Right cardiac atrium (tissue), 5 donors: ENCODE measurements around the gene KHDC1. TPM values are rescaled to one million over a fixed set of nuclear protein-coding genes. Genes with fewer than 3 reads are reported as not detected.
"Not testable (repeated sequence)": the region's sequence is repeated elsewhere in the genome, so short reads cannot be mapped to it uniquely, and the experiment has no call there.

Experiments
- ATAC-seq, 2 donors: fragments of 200-7000 bp; cut with Tn5 transposase; one replicate each; pipeline versions ENCODE4 v1.8.0 to v1.9.1; 2020; ENCODE audit warnings: moderate library complexity in 2 of 2, mild to moderate bottlenecking in 1 of 2
- DNase-seq, 3 donors: peaks; one replicate each; pipeline ENCODE4 v3.0.0-alpha.2; 2020
- H3K27ac ChIP-seq: one replicate; pipeline ENCODE4 v1.5.1; 2013; ENCODE audit warnings: mild to moderate bottlenecking, low read length, control low read depth, moderate library complexity
- H3K27me3 ChIP-seq: one replicate; pipeline ENCODE4 v1.6.1; 2013; ENCODE audit not compliant: control insufficient read depth, insufficient read depth
- H3K4me1 ChIP-seq: one replicate; pipeline ENCODE4 v1.6.1; 2013; ENCODE audit warnings: low read length; ENCODE audit not compliant: control insufficient read depth, insufficient read depth
- H3K4me3 ChIP-seq: one replicate; pipeline ENCODE4 v1.5.1; 2013; ENCODE audit warnings: low read length, control low read depth
- H3K9me3 ChIP-seq: one replicate; pipeline ENCODE4 v1.6.1; 2013; ENCODE audit warnings: low read length; ENCODE audit not compliant: control insufficient read depth
- WGBS: extraction: QIAGEN DNeasy Blood & Tissue Kit; methylation state at CpG from one replicate; pipeline ENCODE4 v1.1.7; 2013; 5-methylcytosine and 5-hydroxymethylcytosine counted together
- intact Hi-C, 4 donors: fragments of 100-400 bp; cut with DNase I; formaldehyde crosslinking; loops; one replicate each; pipeline versions ENCODE4 v1.11.0 to v1.14.0; 2022 to 2023
- polyA plus RNA-seq: library from polyadenylated mRNA; stranded (reverse); fragments of 200-250 nt; gene quantifications from one replicate; pipeline ENCODE4 v1.2.3, GENCODE V29; 2013
- total RNA-seq, 4 donors: library from RNA; stranded (reverse); fragmentation: NEBNext Ultra II Directional; extraction: Animal tissue kit (Norgen Biotek cat#: 25700); gene quantifications; one replicate each; pipeline ENCODE4 v1.2.1, GENCODE V29; 2021
- donor health status: healthy with polysubstance abuse.
- donor health status: DM: no; HTN: yes; CAD: no.
- donor health status: DM: no; HTN: no; CAD: no.
- donor health status: DM: no; HTN: yes; CAD: no; lungs with severe emphysema.
- donor health status: DM: yes; HTN: yes; CAD: no.

Gene KHDC1
- total and polyA plus RNA-seq, 5 donors = 1.4 to 6.8 (median 4.2) TPM

DNA sequence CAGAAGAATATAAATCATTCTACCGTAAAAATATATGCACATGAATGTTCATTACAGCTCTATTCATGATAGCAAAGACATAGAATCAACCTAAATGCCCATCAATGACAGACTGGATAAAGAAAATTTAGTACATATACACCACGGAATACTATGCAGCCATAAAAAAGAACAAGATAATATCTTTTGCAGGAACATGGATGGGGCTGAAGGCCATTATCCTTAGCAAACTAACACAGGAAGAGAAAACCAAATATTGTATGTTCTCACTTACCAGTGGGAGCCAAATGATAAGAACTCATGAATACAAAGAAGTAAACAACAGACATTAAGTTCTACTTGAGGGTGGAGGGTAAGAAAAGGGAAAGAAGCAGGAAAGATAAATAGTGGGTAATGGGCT lies 46.1 kb downstream of the KHDC1 start:
- WGBS = 94% methylated on average over 2 of the region's 2 CpGs
- no peaks in the 10 kb centered on the region for H3K4me1 ChIP-seq
- DNase-seq (no peak), ATAC-seq (no peak)
- H3K9me3 ChIP-seq = no peaks in the 10 kb centered on the region
- no peak overlapping the region for H3K4me3 ChIP-seq
- H3K27ac ChIP-seq = no peak overlapping the region
- H3K27me3 ChIP-seq = no peaks in the 10 kb centered on the region
- intact Hi-C loops = no loop called here

GRCh38 chr6:73209117-73209516 lies 53.9 kb downstream of the KHDC1 start:
- DNase-seq (no peak), ATAC-seq (no peak)
- Histone ChIP-seq H3K27ac (no peak overlapping the region), H3K27me3 (no peaks in the 10 kb centered on the region), H3K9me3 (no peaks in the 10 kb centered on the region), H3K4me1 (no peaks in the 10 kb centered on the region), H3K4me3 (no peak overlapping the region)
- 93% methylated on average over 9 of the region's 9 CpGs for WGBS
- intact Hi-C loops = no loop called here

DNA sequence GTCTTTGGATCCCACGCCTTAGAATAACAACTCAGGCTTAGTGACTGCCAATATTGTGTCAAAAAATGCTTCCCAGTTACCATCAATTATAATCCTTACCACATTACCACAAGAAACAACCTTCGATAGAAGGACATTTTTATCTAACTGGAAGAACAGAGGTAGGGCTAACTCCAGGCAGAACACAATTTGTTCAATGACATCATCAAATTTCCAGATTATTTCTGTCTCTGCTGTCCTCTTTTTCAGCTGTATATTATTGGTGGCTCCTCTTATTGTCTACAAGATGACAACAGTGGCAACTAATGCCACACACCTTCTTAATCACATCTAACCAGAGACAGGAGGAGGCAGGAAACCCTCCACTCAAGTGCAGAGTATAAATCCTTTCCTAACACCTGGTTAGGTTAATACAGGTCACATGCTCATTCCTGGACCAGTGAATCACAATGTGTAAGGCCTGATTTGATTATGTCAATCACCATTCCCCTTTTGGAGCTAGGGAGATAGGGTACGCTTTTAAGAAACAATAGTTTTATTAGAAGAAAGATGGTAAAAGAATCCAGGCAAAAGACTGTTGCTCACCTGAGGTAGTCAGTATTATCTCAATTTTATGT lies 55.7 kb downstream of the KHDC1 start:
- DNase-seq (no peak), ATAC-seq (no peak)
- Histone ChIP-seq H3K9me3 (no peaks in the 10 kb centered on the region), H3K27me3 (no peaks in the 10 kb centered on the region), H3K4me3 (no peak overlapping the region), H3K27ac (no peak overlapping the region), H3K4me1 (no peaks in the 10 kb centered on the region)
- 80% methylated on average over 3 of the region's 3 CpGs for WGBS
- intact Hi-C loops = no loop called here

GRCh38 chr6:73204252-73204651 lies 58.7 kb downstream of the KHDC1 start:
- 82% methylated on average over 4 of the region's 4 CpGs for WGBS
- no peaks in the 10 kb centered on the region for H3K9me3 ChIP-seq
- no peak for DNase-seq
- intact Hi-C loops = no loop called here
- no peak overlapping the region for H3K4me3 ChIP-seq
- no peaks in the 10 kb centered on the region for H3K4me1 ChIP-seq
- H3K27me3 ChIP-seq = no peaks in the 10 kb centered on the region
- H3K27ac ChIP-seq = no peak overlapping the region
- ATAC-seq = no peak

GRCh38 chr6:73203098-73203497 lies 59.9 kb downstream of the KHDC1 start:
- Histone ChIP-seq H3K9me3 (no peaks in the 10 kb centered on the region), H3K27ac (no peak overlapping the region), H3K27me3 (no peaks in the 10 kb centered on the region), H3K4me1 (no peaks in the 10 kb centered on the region), H3K4me3 (no peak overlapping the region)
- 93% methylated on average over 1 of the region's 1 CpG for WGBS
- ATAC-seq (no peak), DNase-seq (no peak)
- intact Hi-C loops = no loop called here

DNA sequence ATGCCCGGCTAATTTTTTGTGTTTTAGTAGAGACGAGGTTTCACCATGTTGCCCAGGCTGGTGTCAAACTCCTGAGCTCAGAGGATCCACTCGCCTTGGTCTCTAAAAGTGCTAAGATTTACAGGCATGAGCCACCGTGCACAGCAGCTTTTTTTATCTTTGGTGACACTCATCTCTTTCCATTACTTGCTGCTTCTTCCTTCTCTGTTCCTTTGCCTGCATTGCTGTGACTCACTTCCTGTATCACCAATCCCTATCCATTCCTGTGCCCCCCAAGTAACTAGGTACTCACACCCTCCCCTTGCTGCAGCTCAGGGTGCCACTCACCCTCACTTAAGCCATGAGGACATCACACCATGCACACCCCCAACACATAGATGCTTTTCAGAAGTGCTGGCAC lies 62.3 kb downstream of the KHDC1 start:
- Histone ChIP-seq H3K4me1 (no peaks in the 10 kb centered on the region), H3K4me3 (no peak overlapping the region), H3K27ac (no peak overlapping the region), H3K27me3 (no peaks in the 10 kb centered on the region), H3K9me3 (no peaks in the 10 kb centered on the region)
- intact Hi-C loops = no loop called here
- 69% methylated on average over 4 of the region's 4 CpGs for WGBS
- DNase-seq = no peak
- no peak for ATAC-seq

DNA sequence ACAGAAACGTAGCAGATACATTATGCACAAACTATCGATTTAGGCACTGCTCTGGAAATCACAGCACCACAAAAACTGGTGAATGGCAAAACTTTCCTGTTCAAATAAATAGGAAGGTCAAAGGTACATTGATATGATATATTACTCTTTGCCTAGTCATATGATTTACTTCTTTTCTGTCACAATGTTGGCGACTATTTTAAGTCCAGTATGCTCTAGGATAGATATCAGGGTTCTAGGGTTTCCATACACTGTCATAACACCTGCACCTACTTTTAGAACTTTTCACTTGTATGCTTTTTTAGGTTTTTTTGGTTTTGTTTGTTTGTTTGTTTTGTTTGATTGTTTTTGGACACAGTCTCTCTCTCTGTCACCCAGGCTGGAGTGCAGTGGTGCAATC lies 62.7 kb downstream of the KHDC1 start:
- Histone ChIP-seq H3K4me1 (no peaks in the 10 kb centered on the region), H3K27me3 (no peaks in the 10 kb centered on the region), H3K9me3 (no peaks in the 10 kb centered on the region), H3K4me3 (no peak overlapping the region), H3K27ac (no peak overlapping the region)
- DNase-seq (no peak), ATAC-seq (no peak)
- intact Hi-C loops = no loop called here
- 88% methylated on average over 3 of the region's 3 CpGs for WGBS

- Histone ChIP-seq H3K27ac (no peak overlapping the region), H3K27me3 (no peaks in the 10 kb centered on the region), H3K4me1 (no peaks in the 10 kb centered on the region), H3K9me3 (no peaks in the 10 kb centered on the region), H3K4me3 (no peak overlapping the region)
- ATAC-seq (no peak), DNase-seq (no peak)
- 94% methylated on average over 7 of the region's 7 CpGs for whole genome bisulfite sequencing
- intact Hi-C loops = no loop called here
Measured at GRCh38 chr6:73194744-73195143, 68.3 kb downstream of the KHDC1 start.

DNA sequence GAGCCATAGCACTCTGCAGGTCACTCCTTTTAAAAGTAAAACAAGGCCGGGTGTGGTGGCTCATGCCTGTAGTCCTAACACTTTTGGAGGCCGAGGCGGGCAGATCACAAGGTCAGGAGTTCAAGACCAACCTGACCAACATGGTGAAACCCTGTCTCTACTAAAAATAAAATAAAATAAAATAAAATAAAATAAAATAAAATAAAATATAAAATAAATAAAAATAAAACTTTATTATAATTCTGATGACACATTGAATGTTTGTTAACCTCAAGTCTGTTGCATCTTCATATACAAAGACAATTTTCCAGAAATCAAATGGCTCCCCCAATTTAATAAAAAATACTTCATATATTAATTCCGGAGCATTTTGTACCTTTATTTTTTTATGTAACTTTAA lies 69.7 kb downstream of the KHDC1 start:
- DNase-seq, H3K4me1 ChIP-seq, H3K4me3 ChIP-seq, H3K27ac ChIP-seq, H3K27me3 ChIP-seq, ATAC-seq, intact Hi-C loops, H3K9me3 ChIP-seq: not testable (repeated sequence)
- 95% methylated on average over 4 of the region's 4 CpGs for WGBS

Other genes starting within 250 kb of the KHDC1 start
- gene KHDC1L, start 37.7 kb downstream of the KHDC1 start, total RNA-seq = not detected
- gene KHDC1L, start 37.7 kb downstream of the KHDC1 start, polyA plus RNA-seq = not detected
- gene DPPA5, start 91.1 kb upstream of the KHDC1 start, total RNA-seq = not detected
- gene DPPA5, start 91.1 kb upstream of the KHDC1 start, polyA plus RNA-seq = not detected
- not detected for gene KHDC3L, start 99.5 kb upstream of the KHDC1 start, total RNA-seq
- gene KHDC3L, start 99.5 kb upstream of the KHDC1 start, polyA plus RNA-seq = not detected
- gene OOEP, start 106.7 kb upstream of the KHDC1 start, total RNA-seq = under 1 TPM in 3 of 4 donors, not detected in 1; 0.24 to 0.77 (median 0.36) TPM
- gene OOEP, start 106.7 kb upstream of the KHDC1 start, polyA plus RNA-seq = not detected
- gene DDX43, start 131.6 kb upstream of the KHDC1 start, total RNA-seq = 1 to 10 TPM in 2 of 4 donors, under 1 TPM in 2; 0.40 to 1.9 (median 0.97) TPM
- gene DDX43, start 131.6 kb upstream of the KHDC1 start, polyA plus RNA-seq = 0.16 TPM
- 1 to 10 TPM in 3 of 4 donors, under 1 TPM in 1; 0.79 to 2.9 (median 1.9) TPM for gene CGAS, start 189.1 kb upstream of the KHDC1 start, total RNA-seq
- 0.91 TPM for gene CGAS, start 189.1 kb upstream of the KHDC1 start, polyA plus RNA-seq
- 10 to 100 TPM; 24.4 to 35.1 (median 30.5) TPM for gene MTO1, start 198.5 kb upstream of the KHDC1 start, total RNA-seq
- gene MTO1, start 198.5 kb upstream of the KHDC1 start, polyA plus RNA-seq = 16.5 TPM